Tongue (tissue), 2 donors: ENCODE results near the gene SGMS1. TPM values are rescaled to one million over a fixed set of nuclear protein-coding genes. Genes with fewer than 3 reads are reported as not detected.
"Not testable (repeated sequence)": the region's sequence is repeated elsewhere in the genome, so short reads cannot be mapped to it uniquely, and the experiment has no call there.

Source experiments
- DNase-seq: peaks from one replicate; pipeline ENCODE4 v3.0.0-alpha.2; 2015
- total RNA-seq: library from RNA; depleted of rRNA; stranded (reverse); fragments of >200 nt; gene quantifications from one replicate; pipeline ENCODE4 v1.2.3, GENCODE V29; 2014

The SGMS1 gene
- total RNA-seq, 1 donor from 2014 or later: 56.2 TPM

DNA sequence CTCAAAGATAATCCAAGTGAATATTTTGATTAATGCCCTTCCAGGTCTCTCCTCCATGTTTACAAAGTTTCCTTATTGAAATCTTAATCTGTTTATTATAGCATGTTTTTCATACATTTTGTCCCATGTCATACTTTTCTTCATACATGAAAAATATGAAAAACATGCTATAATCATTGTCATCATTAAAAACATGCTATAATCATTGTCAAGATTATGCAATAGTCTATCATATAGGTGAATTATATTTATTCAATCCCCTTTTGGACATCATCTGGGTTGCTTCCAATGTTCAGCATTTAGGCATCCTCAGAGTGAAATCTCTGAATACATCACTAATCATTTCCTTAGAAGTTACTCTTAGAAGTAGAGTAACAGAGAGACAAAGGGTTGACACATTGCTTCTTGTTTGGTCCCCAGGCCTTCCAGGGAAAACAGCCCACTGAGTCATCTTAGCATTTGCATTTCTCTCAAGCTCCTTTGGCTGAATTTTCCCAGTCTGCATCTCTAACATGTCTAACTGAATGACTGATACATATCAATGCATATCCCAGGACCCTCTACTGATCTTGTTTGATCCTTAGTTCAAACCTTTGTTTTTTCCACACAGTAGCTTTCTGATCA lies 87.0 kb downstream of the SGMS1 start:
- DNase-seq: no peak

DNA sequence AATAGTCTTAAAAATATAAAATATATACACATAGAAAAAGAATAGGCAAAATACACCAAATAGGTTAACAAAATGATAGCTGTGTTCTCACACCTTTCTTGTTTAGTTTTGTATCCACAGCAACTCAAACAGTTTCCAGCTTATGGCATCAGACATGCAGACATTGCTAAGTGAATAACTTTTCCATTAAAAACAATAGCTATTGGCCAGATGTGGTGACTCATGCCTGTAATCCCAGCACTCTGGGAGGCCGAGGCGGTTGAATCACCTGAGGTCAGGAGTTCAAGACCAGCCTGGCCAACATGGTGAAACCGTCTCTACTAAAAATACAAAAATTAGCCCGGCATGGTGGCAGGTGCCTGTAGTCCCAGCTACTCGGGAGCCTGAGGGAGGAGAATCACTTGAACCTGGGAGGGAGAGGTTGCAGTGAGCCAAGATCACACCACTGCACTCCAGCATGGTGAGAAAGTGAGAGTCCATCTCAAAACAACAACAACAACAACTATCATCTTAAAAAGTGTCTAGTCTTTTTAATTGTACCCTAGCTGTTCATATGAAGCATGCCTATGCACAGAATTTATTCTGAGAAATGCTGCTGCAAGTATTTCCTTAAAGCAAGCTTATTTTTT lies 88.9 kb downstream of the SGMS1 start:
- DNase-seq: not testable (repeated sequence)

DNA sequence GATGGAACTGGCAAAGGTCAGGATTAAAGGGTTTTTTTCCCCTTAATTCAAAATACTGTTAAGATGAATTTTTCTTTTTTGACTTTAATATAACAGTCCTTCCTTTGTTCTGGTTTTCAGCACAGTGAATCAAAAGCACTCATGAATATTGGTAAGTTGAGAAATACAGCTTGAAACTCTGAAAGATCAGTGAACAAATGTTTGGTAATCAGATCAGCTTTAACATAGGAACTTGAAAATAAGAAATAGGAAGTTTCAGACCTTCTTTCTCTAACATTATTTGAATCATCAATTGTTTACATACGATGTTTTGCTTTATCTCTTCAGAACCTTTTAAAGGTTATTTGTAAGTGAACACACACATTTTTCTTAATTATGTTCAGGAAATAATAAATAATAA lies 90.5 kb downstream of the SGMS1 start:
- no peak for DNase-seq

DNA sequence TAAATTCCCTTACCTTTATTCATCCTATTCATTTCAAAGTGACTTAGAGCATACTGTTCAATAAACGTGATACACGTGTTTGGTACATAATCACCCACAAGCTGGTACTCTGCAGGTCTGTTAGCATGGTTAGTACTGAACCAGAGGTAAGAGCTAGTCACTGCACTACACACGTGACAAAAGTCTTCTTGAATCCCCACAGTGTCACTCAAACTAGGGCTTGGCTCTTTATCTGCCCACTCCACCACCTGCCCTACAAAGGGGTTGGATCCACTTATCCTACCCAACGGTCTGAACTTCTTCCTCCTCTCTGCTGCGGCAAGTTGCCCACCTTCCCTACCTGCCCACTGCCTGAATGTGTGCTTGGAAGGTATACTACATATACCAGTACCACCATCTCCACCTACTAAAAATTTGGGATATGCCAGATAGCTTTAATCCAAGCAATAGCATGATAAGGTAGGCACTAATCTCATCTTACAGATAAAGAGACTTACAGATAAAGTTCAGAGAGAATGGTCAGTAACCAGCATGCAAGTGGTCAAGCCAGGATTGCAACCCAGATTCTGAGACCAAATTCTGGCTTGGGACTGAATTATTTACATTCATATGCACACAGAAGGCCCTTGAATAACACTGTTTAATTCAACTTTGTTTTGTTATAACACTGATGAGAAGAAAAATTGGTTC lies 92.2 kb downstream of the SGMS1 start:
- no peak for DNase-seq

DNA sequence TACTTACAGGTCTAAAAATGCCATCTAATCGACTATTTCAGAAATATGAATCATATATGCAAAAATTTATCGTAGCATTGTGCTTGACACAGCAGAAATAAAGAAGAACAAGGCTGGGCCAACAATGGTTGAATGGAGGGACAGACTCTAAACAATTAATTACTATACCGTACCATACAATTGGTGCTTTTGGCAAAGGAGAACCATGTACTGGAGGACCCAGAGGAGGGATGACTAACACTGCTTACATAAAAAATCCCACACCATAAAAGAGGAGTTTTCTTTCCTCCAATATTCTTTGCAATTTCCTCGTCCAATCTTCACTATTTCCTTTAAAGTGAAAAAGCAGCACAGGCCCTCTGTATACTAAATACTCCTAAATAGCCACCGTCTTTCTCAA lies 94.1 kb downstream of the SGMS1 start:
- DNase-seq: no peak

DNA sequence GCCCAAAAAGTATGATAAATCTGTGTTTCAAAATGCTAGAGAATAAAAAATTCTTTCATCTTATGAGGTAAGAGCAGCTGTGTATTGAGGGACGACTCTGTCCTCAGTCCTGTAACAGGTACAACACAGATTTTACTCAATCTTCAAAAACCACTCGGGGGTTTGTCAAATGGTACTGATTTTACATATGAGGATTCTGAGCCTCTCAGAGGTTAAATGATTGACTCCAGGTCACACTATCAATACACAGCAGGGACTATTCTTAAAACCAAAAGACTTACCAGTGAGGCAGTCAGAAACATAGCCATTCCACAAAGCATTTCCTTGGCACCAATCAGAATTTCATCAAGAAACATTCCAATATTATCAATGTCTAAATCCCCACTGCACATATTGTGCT lies 95.5 kb downstream of the SGMS1 start:
- no peak for DNase-seq

DNA sequence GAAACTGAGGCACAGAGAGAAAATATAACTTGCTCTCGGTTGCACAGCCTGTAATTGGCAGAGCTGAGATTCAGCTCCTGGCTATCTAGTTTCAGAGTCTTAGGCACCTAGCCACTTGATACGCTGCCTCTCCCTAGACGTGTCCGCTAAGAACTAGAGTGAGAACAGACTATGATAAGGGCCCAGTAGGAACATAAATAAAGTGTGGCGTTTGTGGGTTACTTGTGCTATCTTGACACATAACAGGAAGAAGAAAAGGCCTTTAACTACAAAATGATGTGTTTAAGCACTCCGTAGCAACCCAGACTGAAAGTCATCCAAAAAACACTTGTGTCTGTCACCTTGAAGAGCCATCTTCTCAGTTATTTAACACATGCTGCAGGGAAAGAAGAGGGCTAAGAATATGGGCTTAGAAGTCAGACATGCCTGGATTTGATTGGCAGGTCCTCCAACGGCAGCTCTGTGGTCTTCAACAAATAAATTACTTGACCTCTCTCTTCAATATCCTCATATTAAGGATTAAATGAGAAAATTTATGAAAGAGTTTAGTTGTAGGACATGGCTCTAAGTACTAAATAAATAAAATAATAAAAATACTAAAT lies 96.2 kb downstream of the SGMS1 start:
- DNase-seq: no peak

DNA sequence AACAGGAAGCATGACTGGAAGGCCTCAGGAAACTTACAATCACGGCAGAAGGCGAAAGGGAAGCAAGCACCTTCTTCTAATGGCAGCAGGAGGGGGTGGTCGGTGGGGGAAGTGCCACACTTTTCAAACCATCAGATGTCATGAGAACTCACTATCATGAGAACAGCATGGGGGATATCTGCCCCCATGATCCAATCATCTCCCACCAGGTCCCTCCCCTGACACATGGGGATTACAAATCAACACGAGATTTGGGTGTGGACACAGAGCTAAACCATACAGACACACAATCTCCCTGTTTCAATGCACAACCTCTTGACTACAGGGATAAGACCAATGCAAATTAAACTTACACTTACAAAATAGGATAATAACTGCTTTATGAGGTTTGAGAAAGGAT lies 97.6 kb downstream of the SGMS1 start:
- no peak for DNase-seq

DNA sequence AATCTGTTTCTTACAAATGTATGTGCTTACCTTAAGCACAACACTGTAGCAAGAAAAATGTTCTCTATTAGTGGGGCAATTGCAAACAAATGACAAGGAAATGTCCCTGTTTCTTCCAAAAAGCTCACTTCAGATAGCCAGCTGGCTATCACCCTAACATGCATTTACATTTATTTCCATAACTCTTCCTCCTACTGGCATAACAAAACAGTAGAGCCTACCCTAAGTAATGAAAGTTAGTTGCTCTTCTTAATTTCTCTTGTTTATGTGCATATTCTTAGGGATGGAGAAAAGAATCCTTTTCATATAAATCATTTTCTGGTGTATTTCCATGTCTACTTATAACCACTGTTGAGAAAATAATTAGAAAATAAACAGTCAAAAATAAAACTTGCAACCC lies 100.4 kb downstream of the SGMS1 start:
- DNase-seq: no peak

DNA sequence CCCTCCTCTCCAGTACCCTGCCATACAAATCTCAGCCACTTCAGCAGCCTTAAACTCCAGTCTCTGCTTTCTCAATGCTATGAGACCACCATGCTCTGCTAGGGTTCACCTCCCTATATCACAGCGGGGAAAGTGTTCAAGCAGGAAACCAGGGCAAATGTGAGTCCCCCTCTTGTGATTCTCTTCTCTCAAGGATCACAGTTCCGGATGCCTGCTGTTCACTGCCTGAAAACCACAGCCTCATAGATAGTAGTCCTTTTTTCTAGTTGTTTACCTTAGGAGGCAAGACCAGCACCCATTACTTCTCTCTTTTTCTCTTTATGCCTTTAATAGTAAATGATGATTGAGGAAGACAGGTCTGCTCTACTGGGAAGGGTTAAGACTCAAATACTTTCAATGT lies 100.8 kb downstream of the SGMS1 start:
- DNase-seq: no peak

DNA sequence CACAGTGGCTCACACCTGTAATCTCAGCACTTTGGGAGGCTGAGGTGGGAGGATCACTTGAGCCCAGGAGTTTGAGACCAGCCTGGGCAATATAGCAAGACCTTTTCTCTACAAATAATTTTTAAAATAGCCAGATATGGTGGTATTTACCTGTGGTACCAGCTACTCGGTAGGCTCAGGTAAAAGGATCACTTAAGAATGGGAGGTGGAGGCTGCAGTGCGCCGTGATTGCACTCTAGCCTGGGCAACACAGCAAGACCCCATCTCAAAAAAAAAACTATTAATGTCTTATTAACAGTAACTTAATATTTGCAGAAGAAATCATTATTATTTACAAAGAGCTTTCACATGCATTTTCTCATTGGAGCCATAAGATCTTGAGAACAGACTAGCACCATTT lies 103.6 kb downstream of the SGMS1 start:
- no peak for DNase-seq

DNA sequence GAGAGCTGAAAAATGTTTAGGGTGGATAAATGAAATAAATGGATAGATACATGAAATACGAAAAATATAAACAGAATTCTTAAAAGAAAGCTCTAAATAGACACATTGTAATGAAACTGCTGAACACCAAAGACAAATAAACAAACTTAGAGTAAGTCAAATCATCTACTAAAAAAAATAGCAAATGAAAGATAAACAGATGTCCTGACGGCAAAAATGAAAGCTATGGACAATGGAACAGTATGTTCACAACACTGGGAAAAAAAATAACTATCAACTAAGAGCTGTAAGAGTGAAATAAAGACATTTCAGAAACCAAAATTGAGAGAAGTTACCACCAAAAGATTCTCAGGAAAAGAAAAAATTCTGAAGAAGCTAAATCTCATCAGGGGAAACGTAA lies 106.1 kb downstream of the SGMS1 start:
- DNase-seq: no peak

DNA sequence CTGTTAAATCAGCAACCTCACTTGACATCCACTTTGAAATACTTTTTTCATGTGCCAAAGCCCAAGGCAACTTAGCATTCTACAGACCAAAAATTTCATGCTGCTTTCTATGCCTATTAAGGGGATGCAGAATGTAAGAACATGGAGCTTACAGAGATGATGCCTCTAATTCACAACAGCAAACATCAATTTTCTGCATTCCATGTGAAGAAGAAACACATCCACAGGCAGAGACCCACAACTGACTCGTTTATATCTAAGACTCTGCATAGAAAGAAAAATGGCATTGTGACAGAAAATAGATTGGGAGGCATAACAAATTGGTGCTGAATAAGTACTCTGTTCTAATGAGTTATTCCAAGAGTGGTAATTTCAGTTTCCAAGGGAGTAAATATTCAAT lies 107.6 kb downstream of the SGMS1 start:
- DNase-seq: peak; percentile 33

DNA sequence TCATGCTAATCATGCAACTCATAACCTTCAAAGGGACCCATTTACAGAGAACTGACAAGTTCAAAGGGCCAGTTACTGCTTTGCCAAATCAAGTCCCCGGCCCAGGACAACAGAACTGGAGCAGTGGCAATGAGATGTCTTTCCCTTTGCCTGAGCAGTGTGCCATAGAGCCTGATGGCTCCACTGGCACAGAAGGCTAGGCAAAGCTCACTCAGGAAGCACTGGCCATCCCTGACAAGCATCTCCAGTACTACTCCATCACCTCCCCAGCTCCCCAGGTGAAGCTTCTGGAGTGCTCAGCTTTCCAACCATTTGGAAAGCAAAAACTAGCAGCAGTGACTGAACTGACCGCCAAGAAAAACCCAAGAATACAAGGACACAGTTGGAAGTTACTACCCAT lies 108.3 kb downstream of the SGMS1 start:
- DNase-seq: no peak

DNA sequence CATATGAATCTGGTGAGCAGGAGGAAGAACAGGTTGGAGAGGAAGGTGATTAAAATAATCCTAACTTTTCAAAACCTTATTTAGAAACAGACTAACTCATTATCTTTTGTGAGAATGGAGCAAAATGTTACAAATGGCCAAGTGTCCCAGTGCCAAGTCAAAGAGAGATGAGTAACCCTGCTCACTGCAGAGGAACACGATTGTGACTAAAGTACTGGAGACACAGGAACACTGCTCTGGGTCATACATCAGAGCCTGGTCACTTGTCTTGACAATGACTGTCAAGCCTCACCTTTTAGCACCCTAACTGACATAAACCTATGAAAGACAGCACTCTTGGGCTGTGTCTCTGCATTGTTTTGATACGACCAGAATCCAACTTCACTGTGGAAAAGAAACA lies 108.8 kb downstream of the SGMS1 start:
- no peak for DNase-seq

DNA sequence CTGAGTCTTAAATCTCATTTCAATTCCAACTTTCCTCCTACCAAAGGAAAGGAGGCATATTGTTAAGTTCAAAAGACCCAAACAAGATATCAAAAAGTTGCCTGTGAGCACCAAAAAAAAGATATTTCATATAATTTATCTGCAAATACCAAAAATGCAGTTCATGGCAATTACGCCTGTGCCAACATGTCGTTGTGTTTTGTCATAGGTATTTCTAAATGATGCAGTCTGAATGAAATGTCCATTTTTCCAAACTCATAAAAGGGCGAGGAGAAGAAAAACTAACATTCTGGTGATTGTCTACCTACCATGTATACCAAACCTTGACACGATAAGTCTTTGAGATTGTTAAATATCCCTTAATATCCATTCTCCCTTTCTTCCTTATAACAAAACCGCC lies 109.8 kb downstream of the SGMS1 start:
- no peak for DNase-seq

DNA sequence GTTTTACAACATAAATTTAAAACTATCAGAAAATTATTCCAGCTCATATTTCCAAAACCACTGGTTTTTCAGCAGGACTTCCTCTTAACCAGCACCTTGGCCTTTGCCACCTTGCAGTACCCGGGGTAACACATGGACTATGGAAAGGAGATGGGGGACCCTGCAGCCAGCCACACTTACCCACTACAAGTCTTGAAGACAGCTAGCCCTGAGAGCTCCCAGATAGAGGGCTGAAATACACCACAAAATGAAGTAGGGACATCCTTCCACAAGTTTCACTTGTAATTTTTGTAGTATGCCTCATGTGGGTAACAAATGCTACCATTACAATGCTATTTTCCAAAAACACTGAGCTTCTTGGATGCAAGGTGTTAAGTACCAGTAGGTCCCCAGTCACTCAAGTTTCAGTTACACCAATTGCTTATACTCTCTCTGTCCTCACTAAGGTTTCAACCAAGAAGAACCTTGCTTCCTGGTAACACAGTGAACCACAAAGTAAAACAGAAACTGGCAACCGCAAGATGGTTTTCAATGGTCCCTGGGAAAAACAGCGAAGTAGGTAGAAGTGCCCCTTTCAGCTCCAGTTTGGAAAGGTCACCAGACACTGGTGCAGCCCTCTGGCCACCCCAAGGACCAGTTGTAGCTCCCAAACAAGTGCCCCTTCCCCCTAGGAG lies 110.9 kb downstream of the SGMS1 start:
- no peak for DNase-seq

DNA sequence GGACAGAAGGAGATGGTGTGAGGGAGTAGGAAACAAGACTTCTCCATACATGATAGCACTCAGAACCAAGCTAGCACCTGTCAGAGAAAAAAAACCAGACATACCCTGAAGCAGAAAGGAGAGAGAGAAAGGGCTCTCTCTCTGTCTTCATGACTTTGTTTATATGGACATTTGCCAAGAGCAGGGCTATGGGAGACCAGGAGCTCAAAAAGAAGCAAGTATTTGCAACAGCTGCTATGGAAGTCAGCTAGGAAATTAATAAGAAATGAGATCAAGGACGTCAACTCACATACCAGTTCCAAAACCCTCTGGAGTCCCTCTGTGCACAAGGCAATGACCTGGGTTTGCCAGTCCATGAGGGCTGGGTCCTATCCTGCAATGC lies 111.6 kb downstream of the SGMS1 start:
- DNase-seq: peak; percentile 50

DNA sequence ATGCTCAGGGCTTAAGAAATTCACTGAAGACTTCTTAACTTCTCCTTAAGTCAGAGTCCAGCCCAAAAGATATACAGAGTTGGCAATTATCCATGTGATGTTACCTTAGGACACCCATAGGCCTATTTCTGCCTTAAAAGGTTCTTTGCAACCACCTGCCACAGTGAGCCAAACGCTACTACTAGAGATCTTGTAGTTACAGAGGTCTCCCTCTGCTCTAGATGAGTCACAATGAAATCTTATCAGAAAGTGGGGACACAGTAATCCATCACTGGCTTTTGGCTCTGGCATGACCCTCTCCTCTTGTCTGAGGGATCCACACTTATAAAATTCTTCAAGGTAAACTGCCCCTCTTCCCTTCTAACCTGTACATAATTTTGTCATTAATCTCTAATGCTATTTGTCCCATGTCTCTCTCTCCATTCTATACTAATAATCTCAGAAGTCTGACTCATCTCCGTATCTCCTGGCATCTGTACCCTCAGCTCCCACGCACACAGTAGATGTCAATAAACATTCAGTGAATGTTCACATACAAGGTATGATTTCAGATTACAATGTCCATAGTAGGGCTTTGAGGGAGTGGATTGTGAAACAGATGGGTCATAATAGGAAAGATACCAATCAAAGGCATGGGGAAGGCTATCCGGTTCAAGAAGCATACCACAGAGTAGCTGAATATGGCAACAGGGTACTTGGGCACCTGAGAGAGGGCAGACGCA lies 112.1 kb downstream of the SGMS1 start:
- DNase-seq: no peak

DNA sequence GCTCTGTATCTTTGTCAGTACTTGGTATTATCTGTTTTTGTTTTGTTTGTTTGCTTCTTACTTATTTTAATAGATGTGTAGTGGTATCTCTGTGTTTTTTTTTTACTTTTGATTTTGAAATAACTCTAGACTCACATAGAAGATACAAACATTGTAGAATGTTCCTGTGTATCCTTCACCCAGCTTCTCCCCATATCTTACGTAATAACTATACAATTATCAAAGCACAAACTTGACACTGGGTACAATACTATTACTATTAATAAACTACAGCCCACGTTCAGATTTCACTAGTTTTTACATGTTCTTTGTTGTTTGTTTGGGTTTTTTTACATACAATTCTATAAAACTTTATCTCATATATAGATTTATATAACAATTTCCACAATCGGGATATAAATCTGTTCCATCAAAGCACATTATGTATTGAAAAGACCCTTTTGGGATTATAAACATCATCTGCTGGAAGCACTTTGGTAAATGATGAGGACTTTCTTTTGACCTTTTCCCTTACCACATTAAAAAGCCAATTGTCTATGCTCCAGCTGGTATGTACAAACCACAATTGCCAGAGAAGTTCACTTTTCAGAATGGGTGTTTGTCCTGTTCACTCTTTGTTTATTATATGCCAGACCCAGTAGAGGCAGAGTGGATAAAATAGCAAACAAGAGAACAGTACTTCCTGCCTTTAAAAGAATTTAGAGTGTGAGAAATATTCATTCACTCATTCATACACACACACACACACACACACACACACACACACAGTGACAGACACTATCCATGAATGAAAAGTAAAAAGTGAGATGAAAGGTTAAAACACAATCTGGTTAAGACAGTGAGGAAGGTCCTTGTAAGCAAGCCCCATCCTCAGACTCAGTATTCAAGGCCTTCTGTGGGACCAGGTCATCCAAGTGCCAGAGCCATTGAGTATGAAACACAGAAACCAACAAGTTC lies 113.0 kb downstream of the SGMS1 start:
- no peak for DNase-seq
